Mammary epithelial cell (primary cell): ENCODE measurements around the gene LDLRAD1.

Experiments used
- EZH2 ChIP-seq: IDR thresholded peaks from 2 replicates; pipeline ENCODE4 v1.6.1; 2012; ENCODE audit warnings: low read length, inconsistent platforms, borderline replicate concordance
- TF ChIP-seq, protein P1 (sequence below), 2 donors: IDR thresholded peaks in 1 of 2; conservative IDR thresholded peaks in 1 of 2; 2 replicates each; pipeline ENCODE4 v1.5.1; 2011 to 2012; ENCODE audit warnings: inconsistent platforms in 2 of 2, low read length in 2 of 2, mild to moderate bottlenecking in 2 of 2, control low read depth in 1 of 2, low read depth in 1 of 2; ENCODE audit not compliant: insufficient read depth in 1 of 2; ENCODE audit errors: extremely low read depth in 1 of 2

DNA sequence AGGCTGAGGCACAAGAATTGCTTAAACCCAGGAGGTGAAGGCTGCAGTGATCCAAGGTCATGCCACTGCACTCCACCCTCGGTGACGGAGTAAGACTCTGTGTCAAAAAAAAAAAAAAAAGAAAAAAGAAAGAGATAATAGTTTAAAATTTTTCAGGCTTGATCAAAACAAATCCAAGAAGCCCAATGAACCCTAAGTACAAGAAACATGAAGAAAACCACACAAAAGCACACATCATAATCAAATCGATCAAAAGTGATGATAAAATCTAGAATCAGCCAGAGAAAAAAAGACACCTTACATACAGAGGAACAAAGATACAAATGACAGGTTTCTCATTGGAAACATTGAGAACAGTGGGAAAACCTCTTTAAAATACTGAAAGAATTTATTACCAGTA is 31.5 kb downstream of the LDLRAD1 start:
- TF ChIP-seq, protein P1, sequence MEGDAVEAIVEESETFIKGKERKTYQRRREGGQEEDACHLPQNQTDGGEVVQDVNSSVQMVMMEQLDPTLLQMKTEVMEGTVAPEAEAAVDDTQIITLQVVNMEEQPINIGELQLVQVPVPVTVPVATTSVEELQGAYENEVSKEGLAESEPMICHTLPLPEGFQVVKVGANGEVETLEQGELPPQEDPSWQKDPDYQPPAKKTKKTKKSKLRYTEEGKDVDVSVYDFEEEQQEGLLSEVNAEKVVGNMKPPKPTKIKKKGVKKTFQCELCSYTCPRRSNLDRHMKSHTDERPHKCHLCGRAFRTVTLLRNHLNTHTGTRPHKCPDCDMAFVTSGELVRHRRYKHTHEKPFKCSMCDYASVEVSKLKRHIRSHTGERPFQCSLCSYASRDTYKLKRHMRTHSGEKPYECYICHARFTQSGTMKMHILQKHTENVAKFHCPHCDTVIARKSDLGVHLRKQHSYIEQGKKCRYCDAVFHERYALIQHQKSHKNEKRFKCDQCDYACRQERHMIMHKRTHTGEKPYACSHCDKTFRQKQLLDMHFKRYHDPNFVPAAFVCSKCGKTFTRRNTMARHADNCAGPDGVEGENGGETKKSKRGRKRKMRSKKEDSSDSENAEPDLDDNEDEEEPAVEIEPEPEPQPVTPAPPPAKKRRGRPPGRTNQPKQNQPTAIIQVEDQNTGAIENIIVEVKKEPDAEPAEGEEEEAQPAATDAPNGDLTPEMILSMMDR (conservative IDR thresholded peaks at IDR 0.05 in 1 of 2, IDR thresholded peaks at IDR 0.05 in 1 of 2; ENCODE audit: extremely low read depth in 1 of 2, insufficient read depth in 1 of 2, low read depth in 1 of 2, low read length in 2 of 2): no peak
- no peak for TF ChIP-seq EZH2
